B cell (primary cell): Measurements from ENCODE around the gene PHLDB1.

ENCODE experiments used
- EZH2 ChIP-seq: IDR thresholded peaks from 2 replicates; pipeline ENCODE4 v1.6.1; 2012; ENCODE audit warnings: borderline replicate concordance, low read depth, mild to moderate bottlenecking, moderate library complexity, low read length; ENCODE audit not compliant: insufficient read depth, poor library complexity, severe bottlenecking
- TF ChIP-seq, protein P1 (sequence below): fragments of 200-600 bp; IDR thresholded peaks from one replicate; pipeline ENCODE4 v1.8.0; 2022; ENCODE audit warnings: antibody characterized with exemption, mild to moderate bottlenecking

DNA sequence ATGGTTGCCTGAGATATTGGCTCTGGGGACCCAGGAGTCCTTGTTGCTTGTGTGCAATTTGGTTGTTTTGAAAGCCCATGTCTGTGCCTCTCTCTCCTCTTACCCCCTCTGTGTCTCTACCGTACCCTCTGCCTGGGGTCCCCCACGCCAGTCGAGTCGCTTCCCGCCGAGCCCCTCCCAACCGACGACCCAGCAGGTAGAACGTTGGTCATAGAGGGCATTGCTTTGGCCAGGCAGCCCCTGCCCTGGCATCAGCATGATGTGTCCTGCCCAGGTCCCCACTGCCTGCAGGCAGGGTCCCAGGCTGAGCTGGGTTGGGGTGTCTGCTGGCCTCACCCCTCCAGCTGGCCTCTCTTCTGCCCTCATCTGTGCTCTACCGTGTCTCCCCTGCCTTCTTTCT, 37.1 kb downstream of the PHLDB1 start:
- TF ChIP-seq, protein P1, sequence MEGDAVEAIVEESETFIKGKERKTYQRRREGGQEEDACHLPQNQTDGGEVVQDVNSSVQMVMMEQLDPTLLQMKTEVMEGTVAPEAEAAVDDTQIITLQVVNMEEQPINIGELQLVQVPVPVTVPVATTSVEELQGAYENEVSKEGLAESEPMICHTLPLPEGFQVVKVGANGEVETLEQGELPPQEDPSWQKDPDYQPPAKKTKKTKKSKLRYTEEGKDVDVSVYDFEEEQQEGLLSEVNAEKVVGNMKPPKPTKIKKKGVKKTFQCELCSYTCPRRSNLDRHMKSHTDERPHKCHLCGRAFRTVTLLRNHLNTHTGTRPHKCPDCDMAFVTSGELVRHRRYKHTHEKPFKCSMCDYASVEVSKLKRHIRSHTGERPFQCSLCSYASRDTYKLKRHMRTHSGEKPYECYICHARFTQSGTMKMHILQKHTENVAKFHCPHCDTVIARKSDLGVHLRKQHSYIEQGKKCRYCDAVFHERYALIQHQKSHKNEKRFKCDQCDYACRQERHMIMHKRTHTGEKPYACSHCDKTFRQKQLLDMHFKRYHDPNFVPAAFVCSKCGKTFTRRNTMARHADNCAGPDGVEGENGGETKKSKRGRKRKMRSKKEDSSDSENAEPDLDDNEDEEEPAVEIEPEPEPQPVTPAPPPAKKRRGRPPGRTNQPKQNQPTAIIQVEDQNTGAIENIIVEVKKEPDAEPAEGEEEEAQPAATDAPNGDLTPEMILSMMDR: no peak
- no peak for TF ChIP-seq EZH2
